DOHH2 (cell line): Measurements from ENCODE around the gene PPP6R1.

Source experiments
- H3F3A ChIP-seq: fragments of 200-600 bp; sonication (generic), shearing (Covaris generic); 2 replicates; pipeline ENCODE4 v1.6.0; 2016; ENCODE audit warnings: antibody characterized with exemption, mild to moderate bottlenecking; ENCODE audit not compliant: control insufficient read depth, insufficient read depth
- H3K27ac ChIP-seq: fragments of 200-600 bp; sonication (generic); 2 replicates; pipeline ENCODE4 v1.5.1; 2014; ENCODE audit warnings: low read depth, mild to moderate bottlenecking, low read length, moderate library complexity
- H3K27me3 ChIP-seq: fragments of 200-600 bp; sonication (generic); 2 replicates; pipeline ENCODE4 v1.6.1; 2014; ENCODE audit warnings: mild to moderate bottlenecking, low read length, mixed read lengths; ENCODE audit not compliant: control insufficient read depth
- H3K36me3 ChIP-seq: fragments of 200-600 bp; sonication (generic); 2 replicates; pipeline ENCODE4 v1.6.1; 2014; ENCODE audit warnings: mild to moderate bottlenecking, low read length, moderate library complexity, mixed read lengths; ENCODE audit not compliant: control insufficient read depth
- H3K4me1 ChIP-seq: fragments of 200-600 bp; sonication (generic); 2 replicates; pipeline ENCODE4 v1.6.1; 2014; ENCODE audit warnings: mild to moderate bottlenecking, low read length, mixed read lengths; ENCODE audit not compliant: control insufficient read depth
- H3K4me2 ChIP-seq: fragments of 200-600 bp; sonication (generic); 2 replicates; pipeline ENCODE4 v1.6.0; 2014; ENCODE audit warnings: mild to moderate bottlenecking, low read length, moderate library complexity
- H3K4me3 ChIP-seq: fragments of 200-600 bp; sonication (generic); 2 replicates; pipeline ENCODE4 v1.5.1; 2014; ENCODE audit warnings: mild to moderate bottlenecking, low read length, mixed read lengths
- H3K79me2 ChIP-seq: fragments of 200-600 bp; sonication (generic); 2 replicates; pipeline ENCODE4 v1.6.1; 2014; ENCODE audit warnings: mild to moderate bottlenecking, low read length, mixed read lengths; ENCODE audit not compliant: control insufficient read depth
- H3K9me2 ChIP-seq: fragments of 200-600 bp; sonication (generic); replicated peaks from 2 replicates; pipeline ENCODE4 v1.6.1; 2014; ENCODE audit warnings: mild to moderate bottlenecking, low read length, mixed read lengths; ENCODE audit not compliant: control insufficient read depth
- H3K9me3 ChIP-seq: fragments of 200-600 bp; sonication (generic); 2 replicates; pipeline ENCODE4 v1.6.1; 2014; ENCODE audit warnings: antibody characterized with exemption, low read length, mixed read lengths; ENCODE audit not compliant: control insufficient read depth, insufficient read depth
- H4K20me1 ChIP-seq: fragments of 200-600 bp; sonication (generic); 2 replicates; pipeline ENCODE4 v1.6.0; 2014; ENCODE audit warnings: low read depth, mild to moderate bottlenecking, antibody characterized with exemption, low read length, moderate library complexity; ENCODE audit not compliant: control insufficient read depth, insufficient read depth
- CTCF ChIP-seq: fragments of 200-600 bp; sonication (generic); IDR thresholded peaks from one replicate; pipeline ENCODE4 v1.5.1; 2014; ENCODE audit warnings: antibody characterized with exemption, mild to moderate bottlenecking, low read depth, low read length; ENCODE audit not compliant: poor library complexity, severe bottlenecking
- EZH2phosphoT487 ChIP-seq: fragments of 200-600 bp; sonication (generic); IDR thresholded peaks from 2 replicates; pipeline ENCODE4 v1.6.1; 2017; ENCODE audit warnings: borderline replicate concordance, mild to moderate bottlenecking, antibody characterized with exemption, low read length, moderate library complexity, mixed read lengths

Gene PPP6R1

GRCh38 chr19:55304279-55304978, 45.6 kb upstream of the PPP6R1 start:
- no peaks in the 10 kb centered on the region for H3K36me3 ChIP-seq
- H3K4me2 ChIP-seq, result no peak overlapping the region

GRCh38 chr19:55303477-55303876, 44.7 kb upstream of the PPP6R1 start:
- TF ChIP-seq CTCF, result no peak
- Histone ChIP-seq H3K27ac (no peak overlapping the region), H3K27me3 (peaks cover 16% of the 10 kb centered on the region), H3K79me2 (no peaks in the 10 kb centered on the region), H3F3A (no peaks in the 10 kb centered on the region), H3K4me2 (no peak overlapping the region), H3K36me3 (no peaks in the 10 kb centered on the region), H4K20me1 (no peaks in the 10 kb centered on the region), H3K4me1 (peaks cover 37% of the 10 kb centered on the region), H3K9me2 (no peaks in the 10 kb centered on the region), H3K4me3 (no peak overlapping the region), H3K9me3 (no peaks in the 10 kb centered on the region)

More at GRCh38 chr19:55304279-55304978, 45.6 kb upstream of the PPP6R1 start:
- Histone ChIP-seq H3K4me1 (peaks cover 36% of the 10 kb centered on the region), H3K27me3 (peaks cover 10% of the 10 kb centered on the region), H3F3A (no peaks in the 10 kb centered on the region), H4K20me1 (no peaks in the 10 kb centered on the region), H3K4me3 (no peak overlapping the region), H3K79me2 (no peaks in the 10 kb centered on the region), H3K9me3 (no peaks in the 10 kb centered on the region), H3K27ac (no peak overlapping the region), H3K9me2 (no peaks in the 10 kb centered on the region)
- TF ChIP-seq EZH2phosphoT487, result no peak
- TF ChIP-seq CTCF, result no peak

GRCh38 chr19:55302318-55302703, 43.5 kb upstream of the PPP6R1 start:
- peak overlapping the region; percentile 81 for H3K4me3 ChIP-seq
- H4K20me1 ChIP-seq, result no peaks in the 10 kb centered on the region
- H3K9me2 ChIP-seq, result no peaks in the 10 kb centered on the region
- peaks cover 29% of the 10 kb centered on the region for H3K4me1 ChIP-seq
- no peaks in the 10 kb centered on the region for H3K36me3 ChIP-seq
- no peaks in the 10 kb centered on the region for H3K9me3 ChIP-seq
- H3F3A ChIP-seq, result no peaks in the 10 kb centered on the region
- 0 out of 2 replicates have a peak overlapping the region, but pooled peaks have one; percentile 17 for H3K27ac ChIP-seq
- H3K79me2 ChIP-seq, result no peaks in the 10 kb centered on the region
- peaks cover 17% of the 10 kb centered on the region for H3K27me3 ChIP-seq
- TF ChIP-seq EZH2phosphoT487, result no peak
- TF ChIP-seq CTCF, result no peak
- peak overlapping the region; percentile 99 for H3K4me2 ChIP-seq
